Caco-2 (cell line): ENCODE measurements around the gene VDR. TPM values are rescaled to one million over a fixed set of nuclear protein-coding genes. Genes with fewer than 3 reads are reported as not detected.
"Not testable (repeated sequence)": the region's sequence is repeated elsewhere in the genome, so short reads cannot be mapped to it uniquely, and the experiment has no call there.

Experiments
- BruUV-seq: library from RNA; stranded (reverse); fragments of 400-500 nt; replicated peaks from 2 replicates; lab custom pipeline; 2021; lab: Mats Ljungman, UMichigan
- CTCF ChIA-PET: fragments of 300-600 bp; sonication (Branson Sonifier 250); formaldehyde crosslinking; loops from one replicate; lab custom pipeline; 2022; ENCODE audit warnings: antibody characterized with exemption; lab: Charles Lee
- POLR2A ChIA-PET: fragments of 300-600 bp; sonication (Branson Sonifier 250); formaldehyde crosslinking; loops from one replicate; lab custom pipeline; 2022; ENCODE audit warnings: antibody characterized with exemption; lab: Charles Lee
- DNase-seq, 2 experiments: peaks; one replicate each; pipeline versions ENCODE4 v3.0.0 to v3.0.0-alpha.2; 2020 to 2022
- H3K27me3 ChIP-seq: replicated peaks from 2 replicates; pipeline ENCODE4 v1.6.0; 2011; ENCODE audit warnings: low read length; ENCODE audit not compliant: control insufficient read depth, insufficient read depth
- H3K36me3 ChIP-seq: 2 replicates; pipeline ENCODE4 v1.5.1; 2011; ENCODE audit warnings: low read length; ENCODE audit not compliant: control insufficient read depth, insufficient read depth
- H3K4me1 ChIP-seq: fragments of 250-450 bp; sonication (Bioruptor Pico); 2 replicates; pipeline ENCODE4 v1.5.1; 2020; ENCODE audit warnings: mild to moderate bottlenecking
- H3K4me3 ChIP-seq: 2 replicates; pipeline ENCODE4 v1.5.1; 2011; ENCODE audit warnings: low read depth, mild to moderate bottlenecking, control low read depth, low read length
- H3K9me3 ChIP-seq: fragments of 250-450 bp; sonication (Bioruptor Pico); 2 replicates; pipeline ENCODE4 v1.5.1; 2020; ENCODE audit warnings: mild to moderate bottlenecking, moderate library complexity
- H3K27ac Mint-ChIP-seq: one replicate; pipeline ENCODE4 v1.8.0; 2022; ENCODE audit warnings: mixed read lengths; ENCODE audit not compliant: unreplicated experiment
- H3K27me3 Mint-ChIP-seq: one replicate; pipeline ENCODE4 v1.8.0; 2022; ENCODE audit warnings: mixed read lengths; ENCODE audit not compliant: insufficient read depth, unreplicated experiment
- H3K36me3 Mint-ChIP-seq: one replicate; pipeline ENCODE4 v1.8.0; 2022; ENCODE audit warnings: mild to moderate bottlenecking, mixed read lengths; ENCODE audit not compliant: insufficient read depth, unreplicated experiment
- H3K4me1 Mint-ChIP-seq: one replicate; pipeline ENCODE4 v1.8.0; 2022; ENCODE audit warnings: low read depth, mixed read lengths; ENCODE audit not compliant: unreplicated experiment
- H3K4me3 Mint-ChIP-seq: one replicate; pipeline ENCODE4 v1.8.0; 2022; ENCODE audit warnings: mild to moderate bottlenecking, moderate library complexity, mixed read lengths; ENCODE audit not compliant: unreplicated experiment
- H3K9me3 Mint-ChIP-seq: one replicate; pipeline ENCODE4 v1.8.0; 2022; ENCODE audit warnings: mixed read lengths; ENCODE audit not compliant: unreplicated experiment
- CTCF ChIP-seq, 2 experiments: fragments of 200-600 bp in 1 of 2; IDR thresholded peaks; 1 replicate in 1 of 2; 2 replicates in 1 of 2; pipeline versions ENCODE4 v1.5.1 to v1.8.0; 2011 to 2022; ENCODE audit warnings: antibody characterized with exemption in 1 of 2, control low read depth in 1 of 2, inconsistent platforms in 1 of 2, low read depth in 1 of 2, low read length in 1 of 2, mild to moderate bottlenecking in 1 of 2, moderate library complexity in 1 of 2; ENCODE audit not compliant: insufficient read depth in 1 of 2, severe bottlenecking in 1 of 2, unreplicated experiment in 1 of 2
- intact Hi-C: fragments of 100-400 bp; cut with micrococcal nuclease; formaldehyde crosslinking; loops from one replicate; pipeline ENCODE4 v1.10.0; 2022; ENCODE audit not compliant: unreplicated experiment
- total RNA-seq: library from RNA; stranded (reverse); gene quantifications from 2 replicates; pipeline ENCODE4 v1.2.3, GENCODE V29; 2022

VDR gene
- total RNA-seq, 1 experiment from 2014 or later: 15.4 TPM

- intact Hi-C loops: no loop called here
- Histone ChIP-seq H3K36me3 (no peaks in the 10 kb centered on the region), H3K27me3 (no peaks in the 10 kb centered on the region), H3K9me3 (no peaks in the 10 kb centered on the region), H3K4me1 (peaks cover 42% of the 10 kb centered on the region), H3K4me3 (no peak overlapping the region)
- H3K4me3 Mint-ChIP-seq: no peak overlapping the region
- ChIA-PET POLR2A (no interaction called here), CTCF (interaction anchor here (0.6 to 7.8 kb wide), 5 partner anchors 15 to 1549 kb away, joined by 3 to 113 read pairs (median 4); partner anchors contain the start of gene SLC38A1)
- no TSS peak for BruUV-seq
- H3K27me3 Mint-ChIP-seq: no peaks in the 10 kb centered on the region
- peaks cover 33% of the 10 kb centered on the region for H3K4me1 Mint-ChIP-seq
- H3K36me3 Mint-ChIP-seq: peaks cover 12% of the 10 kb centered on the region
- DNase-seq: no peak
- no peak for TF ChIP-seq CTCF (IDR thresholded peaks at IDR 0.05; ENCODE audit: insufficient read depth in 1 of 2, low read depth in 1 of 2, low read length in 1 of 2, severe bottlenecking in 1 of 2, unreplicated experiment in 1 of 2)
- H3K27ac Mint-ChIP-seq: peak overlapping the region; percentile 21
- no peaks in the 10 kb centered on the region for H3K9me3 Mint-ChIP-seq
These were observed 87.4 kb downstream of the VDR start for GRCh38 chr12:47817272-47818006.

GRCh38 chr12:47816403-47817271 is 88.2 kb downstream of the VDR start:
- DNase-seq: no peak
- TF ChIP-seq CTCF (IDR thresholded peaks at IDR 0.05; ENCODE audit: insufficient read depth in 1 of 2, low read depth in 1 of 2, low read length in 1 of 2, severe bottlenecking in 1 of 2, unreplicated experiment in 1 of 2): no peak
- Histone ChIP-seq H3K4me3 (no peak overlapping the region), H3K9me3 (no peaks in the 10 kb centered on the region), H3K36me3 (no peaks in the 10 kb centered on the region), H3K4me1 (peaks cover 35% of the 10 kb centered on the region), H3K27me3 (no peaks in the 10 kb centered on the region)
- ChIA-PET CTCF (interaction anchor here (0.6 to 7.8 kb wide), 5 partner anchors 14 to 1548 kb away, joined by 3 to 113 read pairs (median 4); partner anchors contain the start of gene SLC38A1), POLR2A (no interaction called here)
- peaks cover 25% of the 10 kb centered on the region for H3K4me1 Mint-ChIP-seq
- peaks cover 12% of the 10 kb centered on the region for H3K36me3 Mint-ChIP-seq
- H3K27me3 Mint-ChIP-seq: no peaks in the 10 kb centered on the region
- H3K4me3 Mint-ChIP-seq: no peak overlapping the region
- no peaks in the 10 kb centered on the region for H3K9me3 Mint-ChIP-seq
- no TSS peak for BruUV-seq
- intact Hi-C loops: no loop called here
- H3K27ac Mint-ChIP-seq: peak overlapping the region; percentile 21

- H3K27me3 ChIP-seq, BruUV-seq, H3K36me3 Mint-ChIP-seq, DNase-seq, H3K9me3 ChIP-seq, H3K4me3 ChIP-seq, H3K27me3 Mint-ChIP-seq, H3K36me3 ChIP-seq, H3K27ac Mint-ChIP-seq, POLR2A ChIA-PET, H3K9me3 Mint-ChIP-seq, H3K4me3 Mint-ChIP-seq, intact Hi-C loops: not testable (repeated sequence)
- CTCF ChIA-PET: interaction anchor here (7.8 kb wide), 1 partner anchor 21 kb away, joined by 113 read pairs; no protein-coding TSS in a partner anchor
- H3K4me1 Mint-ChIP-seq: peaks cover 16% of the 10 kb centered on the region
- H3K4me1 ChIP-seq: peaks cover 27% of the 10 kb centered on the region
These were observed 89.3 kb downstream of the VDR start for GRCh38 chr12:47815447-47815846.
